ENCODE measurements around the gene ADAM23.

ADAM23 gene

DNA sequence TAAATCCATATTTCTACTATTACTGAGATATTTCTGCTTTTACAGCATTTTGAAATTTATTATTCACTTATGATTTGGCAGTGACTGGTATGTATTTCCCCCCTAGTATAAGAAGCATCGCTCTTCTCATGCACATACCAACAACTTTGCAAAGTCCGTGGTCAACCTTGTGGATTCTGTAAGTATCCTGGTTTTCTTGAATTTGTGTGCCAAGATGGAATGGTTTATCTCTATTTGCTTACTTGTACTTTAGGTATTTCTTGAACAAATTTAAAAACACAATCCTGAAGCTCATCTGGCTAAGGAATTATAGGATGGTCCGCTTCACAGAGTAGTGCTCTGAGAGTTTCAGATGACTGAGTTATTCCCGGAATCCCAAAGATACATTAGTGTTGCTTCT, 114.0 kb downstream of the ADAM23 start:
- no peak for DNase-seq (ENCODE audit: low spot score)
- no peak overlapping the region for H3K27ac ChIP-seq
- H3K4me3 ChIP-seq, result no peak overlapping the region
- TF ChIP-seq, protein P1, sequence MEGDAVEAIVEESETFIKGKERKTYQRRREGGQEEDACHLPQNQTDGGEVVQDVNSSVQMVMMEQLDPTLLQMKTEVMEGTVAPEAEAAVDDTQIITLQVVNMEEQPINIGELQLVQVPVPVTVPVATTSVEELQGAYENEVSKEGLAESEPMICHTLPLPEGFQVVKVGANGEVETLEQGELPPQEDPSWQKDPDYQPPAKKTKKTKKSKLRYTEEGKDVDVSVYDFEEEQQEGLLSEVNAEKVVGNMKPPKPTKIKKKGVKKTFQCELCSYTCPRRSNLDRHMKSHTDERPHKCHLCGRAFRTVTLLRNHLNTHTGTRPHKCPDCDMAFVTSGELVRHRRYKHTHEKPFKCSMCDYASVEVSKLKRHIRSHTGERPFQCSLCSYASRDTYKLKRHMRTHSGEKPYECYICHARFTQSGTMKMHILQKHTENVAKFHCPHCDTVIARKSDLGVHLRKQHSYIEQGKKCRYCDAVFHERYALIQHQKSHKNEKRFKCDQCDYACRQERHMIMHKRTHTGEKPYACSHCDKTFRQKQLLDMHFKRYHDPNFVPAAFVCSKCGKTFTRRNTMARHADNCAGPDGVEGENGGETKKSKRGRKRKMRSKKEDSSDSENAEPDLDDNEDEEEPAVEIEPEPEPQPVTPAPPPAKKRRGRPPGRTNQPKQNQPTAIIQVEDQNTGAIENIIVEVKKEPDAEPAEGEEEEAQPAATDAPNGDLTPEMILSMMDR (IDR thresholded peaks at IDR 0.05), result no peak

DNA sequence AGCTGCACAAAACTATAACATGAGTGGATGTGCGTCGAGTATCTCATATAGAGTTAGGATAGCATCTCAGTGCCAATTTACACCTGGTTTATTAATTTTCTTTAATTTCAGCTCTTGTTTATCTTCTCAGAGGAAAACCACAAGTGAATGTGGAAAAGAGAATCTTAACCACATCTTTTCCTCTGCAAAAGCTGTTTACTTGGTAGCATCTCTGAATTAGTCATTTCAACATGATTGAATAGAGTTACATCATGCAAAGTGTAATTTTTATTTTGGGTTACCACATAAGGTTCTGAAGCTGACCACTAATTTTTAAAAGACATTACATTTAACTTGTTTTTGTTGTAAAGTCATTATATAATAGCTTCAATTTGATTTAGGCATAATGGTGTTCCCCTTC, 115.2 kb downstream of the ADAM23 start:
- Histone ChIP-seq H3K4me3 (no peak overlapping the region), H3K27ac (no peak overlapping the region)
- DNase-seq (ENCODE audit: low spot score), result no peak
- TF ChIP-seq, protein P1 (IDR thresholded peaks at IDR 0.05), result no peak

DNA sequence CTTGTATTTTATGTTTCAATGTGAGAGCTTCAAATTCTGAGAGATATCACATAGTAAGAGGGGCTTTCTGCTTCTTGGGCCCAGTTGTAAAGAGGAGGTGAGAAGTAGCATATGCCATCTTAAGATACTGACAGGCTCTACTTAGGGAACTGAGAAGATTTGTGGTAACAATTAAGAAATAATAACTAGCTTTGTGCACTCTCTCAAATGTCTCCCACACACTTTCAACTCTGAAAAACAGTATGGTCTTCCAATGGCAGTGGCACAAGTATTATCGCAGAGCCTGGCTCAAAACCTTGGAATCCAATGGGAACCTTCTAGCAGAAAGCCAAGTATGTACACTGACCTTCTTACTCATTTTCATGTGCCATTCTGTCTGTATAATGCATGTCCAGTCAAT, 118.6 kb downstream of the ADAM23 start:
- Histone ChIP-seq H3K27ac (no peak overlapping the region), H3K4me3 (no peak overlapping the region)
- no peak for DNase-seq (ENCODE audit: low spot score)
- TF ChIP-seq, protein P1 (IDR thresholded peaks at IDR 0.05), result no peak

DNA sequence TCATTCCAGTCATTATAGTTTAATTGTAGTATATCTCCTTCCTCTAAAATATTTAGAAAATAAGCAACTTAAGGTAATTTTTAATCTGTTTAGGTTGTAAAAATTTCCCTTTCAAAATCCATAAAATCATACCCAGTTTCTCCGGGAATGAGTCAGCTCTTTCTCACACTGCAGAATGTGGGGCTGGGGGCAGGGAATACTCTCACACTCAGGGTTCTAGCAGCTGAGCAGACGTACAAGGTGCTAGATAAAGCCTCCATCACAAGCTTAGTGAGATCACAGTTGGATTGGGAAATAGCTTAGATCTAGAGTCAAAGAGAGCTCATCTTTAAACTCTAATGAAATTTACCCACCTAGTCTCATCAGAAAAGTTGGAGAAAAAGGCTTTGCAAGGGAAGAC, 119.0 kb downstream of the ADAM23 start:
- Histone ChIP-seq H3K27ac (no peak overlapping the region), H3K4me3 (no peak overlapping the region)
- no peak for DNase-seq (ENCODE audit: low spot score)
- TF ChIP-seq, protein P1 (IDR thresholded peaks at IDR 0.05), result no peak

DNA sequence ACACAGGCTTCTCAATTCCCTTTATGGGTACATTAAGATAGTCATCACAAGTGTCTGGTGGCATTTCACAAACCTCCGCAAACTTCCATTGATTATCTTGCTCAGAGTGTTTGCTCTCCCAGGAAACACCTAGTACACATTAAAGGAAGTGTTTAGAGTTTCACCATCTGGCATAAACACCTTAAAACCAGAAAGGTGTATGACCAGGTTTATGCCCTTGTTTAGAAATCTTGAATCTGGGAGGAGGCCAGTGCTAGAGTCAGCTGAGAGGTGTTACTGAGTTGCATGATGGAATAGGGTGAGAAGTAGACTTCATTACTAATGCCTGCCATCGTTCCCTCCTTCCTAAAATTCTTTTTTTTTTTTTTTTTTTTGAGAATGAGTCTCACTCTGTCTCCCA, 120.0 kb downstream of the ADAM23 start:
- no peak for DNase-seq (ENCODE audit: low spot score)
- TF ChIP-seq, protein P1 (IDR thresholded peaks at IDR 0.05), result no peak
- no peak overlapping the region for H3K27ac ChIP-seq
- no peak overlapping the region for H3K4me3 ChIP-seq

DNA sequence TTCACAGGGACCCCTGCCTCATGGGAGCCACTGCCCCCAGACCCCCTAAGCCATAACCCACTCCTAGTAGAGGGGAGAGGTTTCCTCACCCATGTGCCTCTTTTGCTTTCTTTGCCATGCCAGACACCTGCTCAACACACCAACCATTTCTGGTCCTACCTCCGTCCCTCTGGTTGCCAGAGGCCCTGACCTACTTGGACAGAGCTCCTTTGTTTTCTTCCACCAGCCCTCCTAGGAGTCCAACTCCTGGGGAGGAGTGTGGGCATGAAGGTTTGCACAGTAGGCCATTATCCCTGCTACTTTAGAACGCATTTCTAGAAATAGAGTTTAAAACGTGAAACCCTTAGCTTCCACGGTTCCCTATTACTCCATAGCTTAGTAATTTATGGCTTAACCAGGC, 122.3 kb downstream of the ADAM23 start:
- TF ChIP-seq, protein P1 (IDR thresholded peaks at IDR 0.05), result no peak
- Histone ChIP-seq H3K4me3 (no peak overlapping the region), H3K27ac (no peak overlapping the region)
- no peak for DNase-seq (ENCODE audit: low spot score)

DNA sequence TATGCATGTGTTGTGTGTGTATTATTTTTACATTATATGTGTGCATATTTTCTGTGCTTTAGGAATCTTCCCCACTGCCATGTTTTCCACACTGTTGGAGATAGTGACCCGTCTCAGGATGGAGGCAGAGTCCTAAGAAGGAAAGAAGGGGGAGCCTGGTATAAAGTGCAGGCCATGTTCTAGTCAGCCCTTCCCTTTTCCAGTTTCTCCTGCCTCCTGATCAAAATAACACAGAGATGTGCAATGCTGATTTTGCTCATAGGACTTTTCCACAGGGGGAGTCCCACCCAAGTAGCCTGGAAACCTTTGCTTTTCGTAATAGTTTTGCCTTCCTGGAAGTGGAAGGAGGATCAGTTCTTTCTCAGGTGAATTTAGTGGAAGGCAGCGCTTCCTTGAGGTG, 126.1 kb downstream of the ADAM23 start:
- DNase-seq (ENCODE audit: low spot score), result no peak
- TF ChIP-seq, protein P1 (IDR thresholded peaks at IDR 0.05), result no peak
- Histone ChIP-seq H3K27ac (no peak overlapping the region), H3K4me3 (no peak overlapping the region)

All from coronary artery (tissue), 2 donors.